HG02885 (cell line): ENCODE results near the gene TMEM9B.
"Not testable (repeated sequence)": the region's sequence is repeated elsewhere in the genome, so short reads cannot be mapped to it uniquely, and the experiment has no call there.

ENCODE experiments used
- ATAC-seq: cut with Tn5 transposase; IDR thresholded peaks from one replicate; pipeline ENCODE4 v1.9.1; 2021; ENCODE audit warnings: mild to moderate bottlenecking; ENCODE audit not compliant: unreplicated experiment, poor library complexity

TMEM9B gene

DNA sequence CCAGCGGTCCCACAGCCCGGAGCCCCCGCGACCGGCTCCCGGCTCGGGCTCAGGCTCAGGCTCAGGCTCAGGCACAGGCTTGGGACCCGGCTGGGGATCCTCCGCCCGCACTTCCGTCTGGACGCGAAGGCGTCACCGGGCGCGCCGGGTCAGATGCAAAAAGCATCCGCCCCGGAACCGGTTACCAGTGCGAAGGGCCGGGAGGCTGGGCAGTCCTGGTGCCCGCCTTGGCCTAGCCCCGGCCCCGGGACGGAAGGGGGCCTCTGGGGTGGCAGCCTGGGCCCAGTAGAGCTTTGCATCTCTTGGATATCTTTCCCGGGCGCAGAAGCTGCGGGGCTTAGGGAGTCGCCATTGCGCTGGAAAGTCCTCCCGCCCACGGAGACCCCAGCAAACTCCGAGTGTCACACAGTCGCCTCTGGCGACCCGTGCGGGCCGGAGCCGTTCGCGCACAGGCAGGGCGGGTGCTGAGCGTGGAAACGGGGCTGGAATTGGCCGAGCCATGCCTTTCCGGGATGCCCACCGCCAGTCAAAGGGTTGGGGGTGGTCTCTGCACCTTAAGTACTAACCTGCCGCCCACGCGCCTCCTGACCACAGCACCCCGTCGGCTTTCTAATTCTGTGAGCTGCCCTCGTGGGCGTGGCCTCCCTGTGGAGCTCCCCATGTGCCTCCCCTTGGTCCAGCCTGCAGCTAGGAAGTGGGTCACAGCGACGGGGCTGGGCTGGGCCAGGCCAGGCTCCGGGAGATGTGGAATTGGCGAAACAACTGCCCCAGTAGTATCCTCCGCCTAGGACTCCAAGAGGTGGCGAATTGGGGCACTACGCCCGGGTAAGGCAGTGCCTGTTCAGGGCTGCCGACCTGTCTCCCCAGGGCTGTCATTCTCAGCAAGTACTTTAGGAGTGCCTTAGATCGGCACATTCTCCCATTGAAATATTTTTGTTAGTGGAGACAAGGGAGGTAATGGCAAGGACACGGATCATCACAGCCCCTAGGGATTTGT is at the start of gene TMEM9B:
Gene TMEM9B (minus strand): TSS at position 119 of the 997 bp plus-strand sequence. CDS start 129 bp downstream, outside the sequence.
- ATAC-seq: peak; percentile 87

DNA sequence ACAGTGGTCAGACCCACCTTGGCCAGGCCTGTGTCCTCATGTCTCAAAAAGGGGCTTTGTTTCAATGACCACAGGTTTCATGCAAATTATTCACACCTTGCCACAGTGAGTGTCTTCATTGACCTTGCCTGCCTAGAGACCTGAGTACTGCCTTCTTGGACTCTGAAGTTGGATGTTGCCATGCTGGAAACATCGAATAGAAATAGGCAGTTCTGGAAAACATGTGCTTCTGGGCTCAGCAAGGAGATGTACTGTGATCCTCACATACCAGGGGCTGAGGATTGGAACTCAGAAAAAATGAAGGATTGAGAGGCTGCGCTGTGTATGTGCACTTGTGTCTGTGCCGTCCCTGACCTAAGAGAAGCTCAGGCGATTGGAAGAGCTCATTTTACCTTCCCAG is 49.1 kb upstream of the TMEM9B start:
- ATAC-seq: no peak

DNA sequence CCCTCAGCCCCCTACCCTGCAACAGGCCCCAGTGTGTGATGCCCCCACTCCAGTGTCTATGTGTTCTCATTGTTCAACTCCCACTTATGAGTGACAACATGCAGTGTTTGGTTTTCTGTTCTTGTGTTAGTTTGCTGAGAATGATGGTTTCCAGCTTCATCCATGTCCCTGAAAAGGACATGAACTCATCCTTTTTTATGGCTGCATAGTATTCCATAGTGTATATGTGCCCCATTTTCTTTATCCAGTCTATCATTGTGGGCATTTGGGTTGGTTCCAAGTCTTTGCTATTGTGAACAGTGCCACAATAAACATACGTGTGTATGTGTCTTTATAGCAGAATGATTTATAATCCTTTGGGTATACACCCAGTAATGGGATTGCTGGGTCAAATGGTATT is 45.3 kb upstream of the TMEM9B start:
- not testable (repeated sequence) for ATAC-seq

DNA sequence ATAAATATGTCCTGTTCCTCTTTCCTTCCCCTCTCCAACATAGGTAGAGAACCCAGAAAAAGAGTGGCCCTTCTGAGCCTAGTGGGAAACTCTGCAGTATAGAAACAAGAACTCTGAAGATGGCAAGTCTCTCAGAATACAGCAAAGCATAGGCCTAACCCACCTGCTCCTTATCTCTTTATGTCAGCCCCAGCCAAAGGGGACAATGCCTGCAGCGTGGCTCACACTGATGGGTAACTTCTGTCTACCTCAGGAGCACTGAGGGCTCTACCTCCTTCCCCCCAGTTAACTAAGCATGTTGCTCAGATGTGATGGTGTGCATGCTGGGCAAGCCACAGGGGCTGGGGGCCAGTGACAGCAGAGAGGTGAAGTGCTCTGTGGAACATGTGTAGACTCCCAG is 44.4 kb upstream of the TMEM9B start:
- no peak for ATAC-seq

DNA sequence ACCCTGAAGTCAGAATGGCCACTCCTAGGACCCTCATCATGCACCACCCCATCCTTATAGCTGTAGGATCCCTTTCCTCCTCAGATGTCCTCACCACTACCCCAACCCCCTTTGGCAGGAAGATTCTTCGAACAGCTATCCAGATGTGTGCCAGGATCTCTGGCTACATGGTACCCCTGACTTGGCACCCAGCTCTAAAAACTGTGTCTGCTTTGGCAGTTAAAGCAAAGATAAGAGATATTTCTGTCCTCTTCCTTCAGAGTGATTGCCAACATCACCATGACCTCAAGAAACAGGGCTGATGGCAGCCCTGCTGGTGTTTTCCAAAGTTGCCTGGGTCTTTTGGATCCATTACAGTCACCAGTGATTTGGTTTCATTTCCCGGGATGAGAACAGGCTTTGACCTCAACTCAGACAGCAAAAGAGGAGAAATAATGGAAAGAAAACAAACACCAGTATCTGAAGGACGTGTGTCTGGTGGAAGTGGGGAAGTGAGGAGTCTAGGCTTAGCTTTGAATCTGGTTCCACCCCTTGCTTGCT is 43.8 kb upstream of the TMEM9B start:
- no peak for ATAC-seq

DNA sequence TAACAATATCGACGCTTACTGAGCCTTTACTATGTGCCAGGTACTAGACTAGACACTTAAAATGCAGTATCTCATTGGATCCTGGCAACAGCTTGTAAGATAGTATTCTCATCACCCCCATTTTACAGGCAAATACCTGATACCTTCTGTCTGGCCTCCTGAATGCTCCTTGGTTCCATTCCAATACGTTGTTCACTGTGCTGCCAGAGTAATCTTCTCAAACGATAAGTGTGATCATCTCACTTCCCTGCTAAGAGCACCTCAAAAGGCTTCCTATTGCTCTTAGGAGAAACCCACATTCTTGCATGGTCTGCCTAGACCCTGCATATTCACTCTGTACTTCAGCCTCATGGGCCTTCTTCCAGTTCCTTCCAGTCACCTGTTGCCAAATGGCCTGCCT is 40.8 kb upstream of the TMEM9B start:
- no peak for ATAC-seq

DNA sequence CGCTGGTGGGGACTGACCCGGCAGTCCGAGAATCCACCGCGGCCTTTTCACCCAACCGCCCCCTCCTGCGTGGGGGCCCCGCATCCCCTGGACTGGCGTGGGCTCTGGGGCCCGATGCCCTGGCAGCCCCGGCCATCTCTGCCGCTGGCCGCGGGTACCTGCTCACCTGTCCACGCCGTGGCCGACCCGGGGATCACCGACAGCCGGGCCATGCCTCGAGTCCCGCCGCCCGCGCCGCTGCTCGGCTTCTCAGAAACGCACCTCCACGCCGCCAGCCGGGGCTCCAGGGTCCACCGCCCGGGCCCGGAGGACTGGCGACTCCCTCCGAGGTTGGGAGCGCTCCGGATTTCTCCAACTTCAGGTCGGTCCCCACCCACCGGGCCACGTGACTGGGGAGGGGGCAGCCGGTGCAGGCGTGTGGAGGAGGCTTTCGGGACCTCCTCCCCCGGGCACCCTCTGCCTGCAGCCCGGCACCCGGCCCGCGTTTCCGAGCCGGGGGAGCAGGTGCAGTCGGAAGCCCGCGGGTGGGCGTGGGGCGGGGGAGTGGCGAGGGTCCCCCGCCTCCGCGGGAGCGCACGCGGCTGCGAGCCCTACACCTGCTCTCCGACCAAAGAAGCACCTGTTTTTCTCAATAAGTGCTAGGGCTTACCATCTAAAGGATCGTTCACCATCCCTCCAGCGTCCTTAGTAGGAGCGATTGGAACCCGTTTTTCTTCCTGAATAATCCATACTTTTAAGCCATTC is 40.1 kb upstream of the TMEM9B start:
- ATAC-seq: peak; percentile 14

- peak; percentile 65 for ATAC-seq
Observed at GRCh38 chr11:9003573-9004182, 39.4 kb upstream of the TMEM9B start, which contains the start of gene NRIP3. Gene NRIP3, minus strand, starts transcription at chr11:9004001. Its CDS starts 66 bp downstream, at chr11:9003935.

GRCh38 chr11:9002920-9003572 is 38.8 kb upstream of the TMEM9B start:
- ATAC-seq: no peak

- no peak for ATAC-seq
Observed at GRCh38 chr11:9001736-9002135, 37.5 kb upstream of the TMEM9B start.

DNA sequence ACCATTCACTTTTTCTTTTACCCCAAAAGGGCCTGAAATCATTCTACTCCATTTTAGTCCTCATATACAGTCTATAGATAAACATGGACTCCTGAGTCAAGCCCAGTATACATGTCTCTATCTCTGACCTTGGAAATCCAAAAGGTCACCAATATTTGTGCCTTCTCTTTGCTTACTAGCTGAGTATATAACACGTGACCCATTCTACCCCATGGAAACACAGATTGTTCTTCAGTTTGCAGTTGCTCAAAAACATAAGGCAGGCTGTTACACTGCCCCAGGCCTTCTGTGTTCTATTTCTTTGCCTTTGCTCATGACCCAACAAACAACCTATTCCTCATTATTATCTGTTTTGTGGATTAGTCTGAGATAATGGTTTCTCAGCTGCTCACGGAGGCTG is 33.8 kb upstream of the TMEM9B start:
- ATAC-seq: no peak

GRCh38 chr11:8997451-8997850 is 33.2 kb upstream of the TMEM9B start:
- ATAC-seq: no peak

- ATAC-seq: no peak
Observed at GRCh38 chr11:8989453-8989852, 25.2 kb upstream of the TMEM9B start.

GRCh38 chr11:8988329-8989234 is 24.3 kb upstream of the TMEM9B start:
- no peak for ATAC-seq

GRCh38 chr11:8987446-8987845 is 23.2 kb upstream of the TMEM9B start:
- no peak for ATAC-seq

DNA sequence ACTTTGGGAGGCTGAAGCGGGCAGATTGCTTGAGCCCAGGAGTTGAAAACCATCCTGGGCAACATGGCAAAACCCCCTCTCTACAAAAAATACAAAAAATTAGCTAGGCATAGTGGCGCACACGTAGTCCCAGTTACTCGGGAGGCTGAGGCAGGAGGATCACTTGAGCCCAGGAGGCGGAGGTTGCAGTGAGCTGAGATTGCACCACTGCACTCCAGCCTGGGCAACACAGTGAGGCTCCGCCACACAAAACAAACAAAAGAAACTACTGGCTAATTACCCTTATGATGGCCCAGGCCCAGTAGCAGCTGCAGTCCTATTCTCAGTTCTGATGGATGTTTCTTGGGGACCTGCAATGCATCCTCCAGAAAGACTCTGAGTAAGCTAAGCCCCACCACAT is 22.5 kb upstream of the TMEM9B start:
- not testable (repeated sequence) for ATAC-seq

GRCh38 chr11:8985462-8985861 is 21.2 kb upstream of the TMEM9B start:
- ATAC-seq: no peak

- no peak for ATAC-seq
Observed at GRCh38 chr11:8983552-8983951, 19.3 kb upstream of the TMEM9B start.

GRCh38 chr11:8980485-8980884 is 16.2 kb upstream of the TMEM9B start:
- no peak for ATAC-seq
